ENCODE results near the gene KRT84.

DNA sequence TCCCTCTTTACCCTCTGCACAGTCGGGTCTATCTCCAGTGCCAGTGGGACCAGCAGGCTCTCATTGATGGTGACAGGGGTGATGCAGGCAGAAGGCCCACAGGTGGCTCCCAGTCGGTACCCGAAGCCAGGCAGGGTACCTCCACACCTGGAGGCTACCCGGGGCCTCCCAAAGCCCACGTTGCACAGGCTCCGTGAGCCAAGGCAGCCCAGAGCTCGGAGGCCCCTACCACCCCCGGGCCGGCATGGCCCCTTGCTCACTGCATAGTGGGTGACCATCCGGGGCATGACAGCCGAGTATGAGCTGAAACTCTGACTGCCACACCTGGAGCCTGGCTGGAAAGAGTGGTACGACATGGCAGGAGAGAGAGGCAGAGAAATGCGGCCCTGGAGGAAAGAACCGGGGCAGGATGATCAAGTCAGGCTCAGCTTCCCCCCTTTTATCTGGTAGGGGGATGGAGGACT, 20.5 kb upstream of the KRT84 start, which contains the start of gene KRT82:
- TF ChIP-seq, protein P1, sequence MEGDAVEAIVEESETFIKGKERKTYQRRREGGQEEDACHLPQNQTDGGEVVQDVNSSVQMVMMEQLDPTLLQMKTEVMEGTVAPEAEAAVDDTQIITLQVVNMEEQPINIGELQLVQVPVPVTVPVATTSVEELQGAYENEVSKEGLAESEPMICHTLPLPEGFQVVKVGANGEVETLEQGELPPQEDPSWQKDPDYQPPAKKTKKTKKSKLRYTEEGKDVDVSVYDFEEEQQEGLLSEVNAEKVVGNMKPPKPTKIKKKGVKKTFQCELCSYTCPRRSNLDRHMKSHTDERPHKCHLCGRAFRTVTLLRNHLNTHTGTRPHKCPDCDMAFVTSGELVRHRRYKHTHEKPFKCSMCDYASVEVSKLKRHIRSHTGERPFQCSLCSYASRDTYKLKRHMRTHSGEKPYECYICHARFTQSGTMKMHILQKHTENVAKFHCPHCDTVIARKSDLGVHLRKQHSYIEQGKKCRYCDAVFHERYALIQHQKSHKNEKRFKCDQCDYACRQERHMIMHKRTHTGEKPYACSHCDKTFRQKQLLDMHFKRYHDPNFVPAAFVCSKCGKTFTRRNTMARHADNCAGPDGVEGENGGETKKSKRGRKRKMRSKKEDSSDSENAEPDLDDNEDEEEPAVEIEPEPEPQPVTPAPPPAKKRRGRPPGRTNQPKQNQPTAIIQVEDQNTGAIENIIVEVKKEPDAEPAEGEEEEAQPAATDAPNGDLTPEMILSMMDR (IDR thresholded peaks at IDR 0.05) = no peak
- TF ChIP-seq POLR2A (IDR thresholded peaks at IDR 0.05) = no peak
